MM.1S (cell line): ENCODE results near the gene ARHGEF7.

Experiments
- CTCF ChIP-seq: fragments of 300-600 bp; sonication (generic); IDR thresholded peaks from 2 replicates; pipeline ENCODE4 v1.5.1; 2016; ENCODE audit warnings: antibody characterized with exemption, low read length, mixed read lengths
- EZH2 ChIP-seq: fragments of 300-600 bp; sonication (generic); optimal IDR thresholded peaks from 2 replicates; pipeline ENCODE3; 2017; ENCODE audit warnings: low read depth, mild to moderate bottlenecking, antibody characterized with exemption, low read length, mixed read lengths

DNA sequence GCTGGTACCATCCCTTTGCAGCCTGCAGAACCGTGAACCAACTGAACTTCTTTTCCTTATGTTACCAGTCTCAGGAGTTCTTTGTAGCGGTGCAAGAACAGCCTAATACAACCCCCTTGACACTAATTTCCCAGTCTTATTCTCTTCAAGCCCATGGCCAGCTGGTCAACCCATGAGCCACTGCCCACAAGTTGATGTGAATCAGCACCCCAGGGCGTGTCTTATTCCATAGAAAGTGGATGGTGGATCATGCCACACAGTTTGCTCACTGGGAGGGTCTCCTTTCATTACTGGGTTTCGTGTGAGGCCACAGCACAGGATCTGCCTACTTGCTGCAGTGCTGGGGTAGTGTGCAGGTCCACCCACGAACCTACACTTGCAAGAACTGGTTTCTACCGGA is 232.3 kb downstream of the ARHGEF7 start:
- TF ChIP-seq EZH2 (no peak), CTCF (no peak)
